ENCODE results near the gene URAD. TPM values are rescaled to one million over a fixed set of nuclear protein-coding genes. Genes with fewer than 3 reads are reported as not detected.
A peak's percentile ranks its signal among the peaks of the same experiment; 100 is the strongest.

Gene URAD
- total RNA-seq, 4 donors from 2014 or later = 124 to 265 (median 168) TPM

GRCh38 chr13:28031896-28032288, 43.4 kb upstream of the URAD start:
- Histone ChIP-seq H3K9me3 (no peaks in the 10 kb centered on the region), H3K4me3 (no peak overlapping the region), H3K27me3 (no peaks in the 10 kb centered on the region), H3K36me3 (no peaks in the 10 kb centered on the region), H3K4me1 (no peaks in the 10 kb centered on the region), H3K27ac (no peak overlapping the region)
- TF ChIP-seq EP300 (IDR thresholded peaks at IDR 0.05; ENCODE audit: low read depth) = no peak
- no peak for TF ChIP-seq POLR2A (IDR thresholded peaks at IDR 0.05)
- no peak for TF ChIP-seq CTCF (IDR thresholded peaks at IDR 0.05)
- TF ChIP-seq POLR2AphosphoS5 (IDR thresholded peaks at IDR 0.05) = no peak
- WGBS, 2 donors (ENCODE audit: low coverage in 1 of 2) = 61 to 88% methylated on average over 5 of the region's 5 CpGs
- DNase-seq = no peak
- in situ Hi-C loops (cut with MboI; ENCODE audit: low pct_ligation_motif_present in 1 of 4, low pct_unique_long_range_greater_than_20kb in 1 of 4, low sequenced_read_pairs in 3 of 4) (no loop called here), intact Hi-C loops (cut with DNase I; ENCODE audit: low total_unique reads) (no loop called here)

GRCh38 chr13:28031220-28031895, 42.9 kb upstream of the URAD start:
- in situ Hi-C loops (cut with MboI; ENCODE audit: low pct_ligation_motif_present in 1 of 4, low pct_unique_long_range_greater_than_20kb in 1 of 4, low sequenced_read_pairs in 3 of 4) = no loop called here
- no peak overlapping the region for H3K4me3 ChIP-seq
- H3K27ac ChIP-seq = no peak overlapping the region
- no peaks in the 10 kb centered on the region for H3K36me3 ChIP-seq
- DNase-seq = peak; percentile 20
- no peaks in the 10 kb centered on the region for H3K27me3 ChIP-seq
- WGBS, 2 donors (ENCODE audit: low coverage in 1 of 2) = 70 to 83% methylated on average over 8 to 10 of the region's 10 CpGs
- TF ChIP-seq CTCF (IDR thresholded peaks at IDR 0.05) (no peak), POLR2AphosphoS5 (IDR thresholded peaks at IDR 0.05) (no peak), EP300 (IDR thresholded peaks at IDR 0.05; ENCODE audit: low read depth) (no peak), POLR2A (IDR thresholded peaks at IDR 0.05) (no peak)
- intact Hi-C loops (cut with DNase I; ENCODE audit: low total_unique reads) = no loop called here
- H3K9me3 ChIP-seq = no peaks in the 10 kb centered on the region
- H3K4me1 ChIP-seq = no peaks in the 10 kb centered on the region

- Histone ChIP-seq H3K4me1 (no peaks in the 10 kb centered on the region), H3K27me3 (no peaks in the 10 kb centered on the region), H3K9me3 (no peaks in the 10 kb centered on the region), H3K27ac (no peak overlapping the region), H3K36me3 (no peaks in the 10 kb centered on the region), H3K4me3 (no peak overlapping the region)
- intact Hi-C loops (cut with DNase I; ENCODE audit: low total_unique reads) (no loop called here), in situ Hi-C loops (cut with MboI; ENCODE audit: low pct_ligation_motif_present in 1 of 4, low pct_unique_long_range_greater_than_20kb in 1 of 4, low sequenced_read_pairs in 3 of 4) (no loop called here)
- TF ChIP-seq EP300 (IDR thresholded peaks at IDR 0.05; ENCODE audit: low read depth) (no peak), POLR2AphosphoS5 (IDR thresholded peaks at IDR 0.05) (no peak), CTCF (IDR thresholded peaks at IDR 0.05) (no peak), POLR2A (IDR thresholded peaks at IDR 0.05) (no peak)
- 65 to 83% methylated on average over 4 to 8 of the region's 8 CpGs for WGBS, 2 donors (ENCODE audit: low coverage in 1 of 2)
- no peak for DNase-seq
These were observed 39.3 kb upstream of the URAD start for GRCh38 chr13:28027607-28028364.

GRCh38 chr13:28027071-28027470, 38.6 kb upstream of the URAD start:
- TF ChIP-seq EP300 (IDR thresholded peaks at IDR 0.05; ENCODE audit: low read depth) = no peak
- intact Hi-C loops (cut with DNase I; ENCODE audit: low total_unique reads) (no loop called here), in situ Hi-C loops (cut with MboI; ENCODE audit: low pct_ligation_motif_present in 1 of 4, low pct_unique_long_range_greater_than_20kb in 1 of 4, low sequenced_read_pairs in 3 of 4) (no loop called here)
- no peaks in the 10 kb centered on the region for H3K9me3 ChIP-seq
- no peaks in the 10 kb centered on the region for H3K4me1 ChIP-seq
- no peak overlapping the region for H3K4me3 ChIP-seq
- no peak for DNase-seq
- H3K27ac ChIP-seq = no peak overlapping the region
- no peaks in the 10 kb centered on the region for H3K36me3 ChIP-seq
- no peaks in the 10 kb centered on the region for H3K27me3 ChIP-seq

All from transverse colon (tissue), 4 donors.